GM21737 (cell line): ENCODE data around the gene CARS1.

ENCODE experiments used
- ATAC-seq: cut with Tn5 transposase; IDR thresholded peaks from one replicate; pipeline ENCODE4 v1.9.1; 2021; ENCODE audit warnings: mild to moderate bottlenecking, moderate library complexity; ENCODE audit not compliant: unreplicated experiment

The CARS1 gene

GRCh38 chr11:2994336-2994730 is 62.9 kb downstream of the CARS1 start:
- no peak for ATAC-seq

- ATAC-seq, result no peak
Measured at GRCh38 chr11:2992997-2993325, 64.3 kb downstream of the CARS1 start.

- ATAC-seq, result peak; percentile 82
Measured at GRCh38 chr11:2992234-2992996, 64.8 kb downstream of the CARS1 start, which contains the start of gene NAP1L4. Gene NAP1L4, minus strand, starts transcription at chr11:2992329. Its CDS starts 13,109 bp downstream, at chr11:2979220.

- peak; percentile 31 for ATAC-seq
Measured at GRCh38 chr11:2991452-2992233, 65.6 kb downstream of the CARS1 start.

- ATAC-seq, result no peak
Measured at GRCh38 chr11:2990617-2991451, 66.4 kb downstream of the CARS1 start.

GRCh38 chr11:2989551-2989950 is 67.7 kb downstream of the CARS1 start:
- ATAC-seq, result no peak

GRCh38 chr11:2989006-2989405 is 68.2 kb downstream of the CARS1 start:
- no peak for ATAC-seq

GRCh38 chr11:2987881-2988861 is 69.1 kb downstream of the CARS1 start:
- ATAC-seq, result no peak

- ATAC-seq, result no peak
Measured at GRCh38 chr11:2983908-2984307, 73.3 kb downstream of the CARS1 start.

GRCh38 chr11:2982214-2982613 is 75.0 kb downstream of the CARS1 start:
- no peak for ATAC-seq

GRCh38 chr11:2981130-2981529 is 76.1 kb downstream of the CARS1 start:
- ATAC-seq, result no peak

GRCh38 chr11:2980168-2980840 is 76.9 kb downstream of the CARS1 start:
- no peak for ATAC-seq

GRCh38 chr11:2977113-2977512 is 80.1 kb downstream of the CARS1 start:
- no peak for ATAC-seq

- no peak for ATAC-seq
Measured at GRCh38 chr11:2976294-2977063, 80.7 kb downstream of the CARS1 start.

- ATAC-seq, result no peak
Measured at GRCh38 chr11:2975594-2975993, 81.6 kb downstream of the CARS1 start.

GRCh38 chr11:2974272-2974671 is 83.0 kb downstream of the CARS1 start:
- no peak for ATAC-seq

- ATAC-seq, result no peak
Measured at GRCh38 chr11:2968341-2968900, 88.8 kb downstream of the CARS1 start.

- no peak for ATAC-seq
Measured at GRCh38 chr11:2964782-2965181, 92.4 kb downstream of the CARS1 start.

- ATAC-seq, result no peak
Measured at GRCh38 chr11:2963761-2964160, 93.5 kb downstream of the CARS1 start.
